HT1080 (cell line): ENCODE data around the gene SLC37A1. TPM values are rescaled to one million over a fixed set of nuclear protein-coding genes. Genes with fewer than 3 reads are reported as not detected.
A peak's percentile ranks its signal among the peaks of the same experiment; 100 is the strongest.

Source experiments
- DNase-seq: peaks from one replicate; pipeline ENCODE4 v3.0.0-alpha.2; 2015; ENCODE audit warnings: low read depth
- total RNA-seq: library from RNA; depleted of rRNA; stranded (reverse); fragments of >200 nt; shearing (Covaris generic); gene quantifications from 2 replicates; pipeline ENCODE4 v1.2.3, GENCODE V29; 2014

The SLC37A1 gene
- total RNA-seq, 1 experiment from 2014 or later = 5.9 TPM

DNA sequence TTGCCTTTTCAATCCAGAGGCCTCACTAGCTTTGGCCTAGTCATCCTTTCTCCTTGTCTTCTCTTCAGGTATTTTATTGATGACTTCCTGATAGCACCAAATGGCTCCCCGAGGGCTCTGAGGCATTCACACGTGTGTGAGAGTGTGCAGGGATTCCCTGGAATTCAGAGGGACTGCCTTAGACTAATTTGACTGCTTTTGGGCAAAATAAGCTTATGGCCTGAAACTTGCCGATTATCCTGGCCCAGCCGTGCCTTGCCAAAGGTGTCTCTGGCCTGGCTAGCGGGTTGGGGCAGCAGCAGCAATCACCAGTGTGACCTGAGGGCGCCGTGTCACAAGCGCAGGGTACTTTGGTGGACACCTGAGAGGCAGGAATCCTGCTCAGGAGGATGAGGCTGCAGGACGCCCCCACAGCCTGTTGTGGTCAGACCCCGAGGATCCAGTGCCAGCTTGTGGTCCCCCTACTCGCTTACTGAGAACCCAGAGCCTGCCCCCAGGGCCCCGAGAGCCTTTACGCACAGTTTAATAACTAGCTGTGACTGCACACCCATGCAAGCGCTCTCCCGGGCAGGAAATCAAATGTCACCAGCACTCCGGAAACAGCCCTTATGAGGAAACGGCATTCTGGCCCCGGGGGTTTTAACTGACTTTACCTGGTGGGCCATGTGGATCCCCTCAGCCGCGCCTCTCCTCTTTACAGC lies 76.9 kb downstream of the SLC37A1 start:
- no peak for DNase-seq

DNA sequence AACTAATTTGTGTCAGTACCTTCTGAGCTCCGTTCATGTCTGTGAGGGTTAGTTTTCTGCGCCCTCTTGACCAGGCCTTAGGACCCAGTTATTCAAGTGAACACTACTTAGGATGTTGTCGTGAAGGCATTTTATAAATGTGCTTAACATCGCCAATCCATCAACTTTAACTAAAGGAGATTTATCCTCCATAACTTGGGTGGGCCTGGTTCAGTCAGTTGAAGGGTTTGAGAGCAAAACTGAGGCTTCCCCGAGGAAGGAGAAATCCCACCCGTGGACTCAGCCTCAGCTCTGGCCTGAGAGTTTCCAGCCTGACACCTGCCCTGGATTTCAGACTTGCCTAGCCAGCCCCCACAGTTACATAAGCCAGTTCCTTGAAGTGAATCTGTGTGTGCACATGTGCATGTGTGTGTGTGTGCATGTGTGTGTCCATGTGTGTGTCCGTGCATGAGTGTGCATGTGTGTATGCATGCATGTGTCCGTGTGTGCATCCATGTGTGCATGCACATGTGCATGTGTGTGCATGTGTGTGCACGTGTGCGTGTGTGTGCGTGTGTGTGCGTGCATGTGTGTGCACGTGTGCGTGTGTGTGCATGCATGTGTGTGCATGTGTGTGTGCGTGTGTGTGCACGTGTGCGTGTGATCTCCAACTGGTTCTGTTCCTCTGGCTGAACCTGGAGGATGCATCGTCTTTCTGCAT lies 77.7 kb downstream of the SLC37A1 start:
- no peak for DNase-seq

DNA sequence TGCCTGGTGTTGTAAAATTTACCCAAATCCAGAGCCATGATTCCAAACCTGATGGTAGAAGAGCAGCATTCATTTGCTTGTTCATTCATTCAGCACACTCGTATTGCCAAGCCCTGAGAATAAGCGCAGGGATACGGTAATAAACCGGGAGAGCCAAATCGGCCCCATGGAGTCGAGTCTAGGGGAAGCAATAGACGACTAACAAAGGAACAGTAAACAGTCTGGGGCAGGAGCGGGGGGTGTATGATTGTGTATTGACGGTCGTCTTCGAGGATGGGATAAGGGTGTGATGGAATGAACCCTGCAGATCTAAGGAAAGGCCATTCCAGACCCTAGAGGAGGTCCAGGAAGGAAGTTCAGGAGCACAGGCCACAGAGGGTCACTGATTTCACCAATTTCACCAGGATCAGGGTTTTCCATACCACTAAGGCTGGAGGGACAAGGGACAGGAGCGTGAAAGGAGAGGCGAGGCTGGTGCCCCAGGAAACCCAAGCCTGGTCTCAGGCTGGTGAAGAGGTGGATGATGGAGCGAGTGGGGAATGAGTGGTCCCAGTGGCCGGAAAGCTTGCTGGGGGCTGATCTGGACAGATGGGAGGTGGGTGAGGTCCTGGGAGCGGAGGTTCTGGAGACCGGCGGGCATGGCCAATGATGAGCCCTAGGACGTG lies 78.6 kb downstream of the SLC37A1 start:
- DNase-seq = no peak

GRCh38 chr21:42593007-42593814 lies 79.6 kb downstream of the SLC37A1 start:
- DNase-seq = peak; percentile 32

- no peak for DNase-seq
These were observed 81.1 kb downstream of the SLC37A1 start for GRCh38 chr21:42594616-42595282.

DNA sequence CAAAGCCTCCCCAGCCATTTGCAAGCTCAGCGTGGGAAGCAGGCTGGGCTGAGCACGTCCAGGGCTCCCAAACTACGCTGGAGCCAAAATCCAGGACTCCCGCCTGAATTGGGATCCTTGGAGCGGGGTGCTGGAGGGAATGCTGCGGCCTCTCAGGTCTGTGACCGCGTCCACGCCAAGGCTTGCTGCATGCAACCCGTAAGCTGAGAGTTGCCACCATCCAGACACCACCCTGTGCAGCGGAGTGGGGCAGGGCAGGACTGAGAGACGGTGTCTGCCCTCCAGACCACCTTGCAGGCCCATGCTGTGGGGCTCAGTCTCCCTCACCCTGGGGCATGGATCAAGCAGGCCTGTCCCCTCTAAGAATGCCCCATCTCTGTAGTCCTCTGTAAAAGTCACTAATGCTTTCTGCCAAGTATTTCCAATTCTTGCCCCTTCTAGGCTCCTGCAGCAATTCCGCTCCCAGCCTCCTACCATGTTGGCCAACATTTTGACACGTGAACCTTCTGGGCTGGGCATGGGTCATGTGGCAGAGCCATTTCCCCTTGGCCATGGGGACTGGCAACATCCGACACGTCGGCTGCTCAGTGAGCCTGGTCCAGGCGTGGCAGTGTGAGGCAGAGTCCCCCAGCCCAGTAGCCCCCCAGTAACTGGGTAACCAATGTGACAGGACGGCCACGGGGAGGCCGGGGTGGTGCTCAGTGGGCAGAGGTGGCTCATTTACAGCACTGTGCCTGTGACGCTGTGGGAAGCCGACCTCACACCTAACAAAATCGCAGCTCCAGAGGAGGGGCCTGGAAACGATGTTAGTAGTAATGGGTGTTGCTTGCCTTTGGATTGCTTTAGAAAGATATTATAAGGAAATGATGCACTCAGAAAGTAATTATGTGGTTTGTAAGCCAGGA lies 81.9 kb downstream of the SLC37A1 start:
- DNase-seq = no peak

GRCh38 chr21:42596657-42597056 lies 83.0 kb downstream of the SLC37A1 start:
- no peak for DNase-seq

- no peak for DNase-seq
These were observed 84.0 kb downstream of the SLC37A1 start for GRCh38 chr21:42597487-42598158.

DNA sequence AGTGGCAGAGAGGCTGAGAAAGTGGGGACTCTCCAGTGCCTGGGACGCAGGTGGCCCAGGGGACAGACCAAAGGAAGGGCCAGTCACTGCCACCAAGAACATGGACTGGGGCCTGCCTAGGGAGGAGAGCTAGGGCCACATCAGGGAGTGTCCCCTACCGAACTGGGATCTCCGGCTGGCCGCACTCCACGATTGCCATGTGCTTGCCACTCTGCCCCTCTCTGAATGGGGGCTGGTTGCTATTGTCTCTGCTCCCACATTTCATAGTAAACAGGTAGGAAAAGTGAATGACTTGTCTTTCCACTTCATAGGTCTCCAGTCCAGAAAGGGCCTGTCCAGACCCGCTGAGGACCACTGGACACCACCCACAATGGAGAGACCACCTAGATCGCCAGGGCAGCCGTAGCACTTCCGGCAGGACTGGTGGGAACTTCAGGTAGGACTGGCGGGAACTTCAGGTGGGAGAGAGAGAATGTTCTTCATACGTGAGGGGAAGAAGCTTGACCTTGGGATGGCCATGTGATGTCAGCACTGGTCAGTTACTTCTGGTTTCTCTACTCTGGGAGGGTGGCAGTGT lies 84.6 kb downstream of the SLC37A1 start:
- DNase-seq = no peak

DNA sequence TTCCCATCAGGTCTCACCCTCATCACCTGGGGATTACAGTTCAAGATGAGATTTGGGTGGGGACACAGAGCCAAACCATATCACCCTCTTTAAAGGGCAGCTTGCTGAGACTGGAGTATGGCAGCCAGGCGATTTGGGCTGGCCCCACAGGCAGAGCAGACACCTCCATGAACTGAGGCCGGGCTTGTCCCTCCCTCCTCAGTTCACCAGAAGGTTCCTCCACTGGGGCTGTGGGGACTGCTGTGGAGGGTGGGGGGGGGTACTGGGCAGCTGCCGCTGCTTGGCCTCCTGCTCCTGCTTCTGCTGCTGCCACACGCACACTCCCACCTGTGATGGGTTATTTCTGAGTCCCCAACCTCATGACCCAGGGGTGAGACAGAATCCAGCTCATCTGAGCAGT lies 85.8 kb downstream of the SLC37A1 start:
- no peak for DNase-seq

- no peak for DNase-seq
These were observed 86.3 kb downstream of the SLC37A1 start for GRCh38 chr21:42599962-42600361.

GRCh38 chr21:42601656-42602055 lies 88.0 kb downstream of the SLC37A1 start:
- no peak for DNase-seq

GRCh38 chr21:42607102-42607501 lies 93.5 kb downstream of the SLC37A1 start:
- DNase-seq = no peak

GRCh38 chr21:42607525-42608102 lies 94.0 kb downstream of the SLC37A1 start:
- no peak for DNase-seq

- DNase-seq = no peak
These were observed 94.8 kb downstream of the SLC37A1 start for GRCh38 chr21:42608446-42608845.

- DNase-seq = peak; percentile 38
These were observed 96.2 kb downstream of the SLC37A1 start for GRCh38 chr21:42609811-42610210.

DNA sequence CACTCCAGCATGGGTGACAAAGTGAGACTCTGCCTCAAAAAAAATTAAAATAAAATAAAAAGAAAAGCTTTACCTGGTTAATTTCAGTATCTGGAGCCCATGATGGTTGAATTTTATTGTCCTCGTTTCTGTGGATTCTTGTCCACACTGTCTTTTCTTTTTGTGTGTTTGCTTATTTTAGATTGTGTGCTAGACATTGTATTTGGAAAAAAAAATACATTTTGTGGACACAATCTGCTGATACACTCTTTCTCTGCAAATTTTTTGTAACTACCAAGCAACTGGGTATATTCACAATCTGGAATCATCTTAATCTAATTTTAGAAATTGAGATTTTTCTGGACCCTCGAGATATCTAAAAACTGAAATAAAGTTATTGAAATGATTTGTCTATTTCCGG lies 98.2 kb downstream of the SLC37A1 start:
- DNase-seq = no peak

GRCh38 chr21:42612390-42612789 lies 98.7 kb downstream of the SLC37A1 start:
- no peak for DNase-seq

- DNase-seq = no peak
These were observed 100.1 kb downstream of the SLC37A1 start for GRCh38 chr21:42613756-42614155.
